Measurements from ENCODE around the gene FCHSD2. TPM values are rescaled to one million over a fixed set of nuclear protein-coding genes. Genes with fewer than 3 reads are reported as not detected.

Gene FCHSD2
- total and polyA plus RNA-seq, 2 donors (not counting 1 experiment from before 2014, with no cell fraction given) = 113 to 189 TPM

- H3K27ac ChIP-seq (ENCODE audit: low read length in 2 of 2) = peak within 1 kb of the TSS; percentile 94 to 97
- H3K9me3 Mint-ChIP-seq (ENCODE audit: insufficient read depth) = no peaks in the 10 kb centered on the region
- POLR2A ChIA-PET = interaction anchor here (0.7 to 4.8 kb wide), 10 partner anchors 12 to 349 kb away, joined by 4 to 39 read pairs (median 6); partner anchors contain the start of genes ATG16L2 and FCHSD2
- H3K4me3 ChIP-seq (ENCODE audit: control extremely low read depth in 1 of 5, extremely low read depth in 1 of 5, insufficient read depth in 1 of 5, low read depth in 2 of 5, low read length in 4 of 5) = peak within 1 kb of the TSS; percentile 60 to 98 (median 85)
- peaks cover 19 to 28% of the 10 kb centered on the region in 2 donors for H3K4me1 ChIP-seq (ENCODE audit: control insufficient read depth in 2 of 2, insufficient read depth in 2 of 2, low read length in 2 of 2)
- TF ChIP-seq CTCF (IDR thresholded peaks at IDR 0.05) (peak; percentile 94), EZH2 (IDR thresholded peaks at IDR 0.05; ENCODE audit: borderline replicate concordance, insufficient read depth, low read depth, low read length, poor library complexity, severe bottlenecking) (no peak)
- H3K9me3 ChIP-seq (ENCODE audit: control extremely low read depth in 1 of 3, control insufficient read depth in 2 of 3, insufficient read depth in 1 of 3, low read length in 2 of 3) = no peaks in the 10 kb centered on the region
- peak within 1 kb of the TSS; percentile 95 for H3K9ac ChIP-seq (ENCODE audit: low read length)
- WGBS (ENCODE audit: insufficient coverage) = under 1% methylated on average over 53 of the region's 55 CpGs
- DNase-seq (peak; percentile 98), ATAC-seq (ENCODE audit: low read depth) (peak; percentile 94)
- CTCF ChIA-PET = interaction anchor here (0.7 to 10.6 kb wide), 28 partner anchors 9 to 457 kb away, joined by 3 to 390 read pairs (median 3); partner anchors contain the start of gene ATG16L2
- peak within 1 kb of the TSS; percentile 90 for H2AFZ ChIP-seq (ENCODE audit: insufficient read depth, low read depth, low read length, poor library complexity, severe bottlenecking)
- peak within 1 kb of the TSS; percentile 100 for H3K27ac Mint-ChIP-seq
- intact Hi-C loops (cut with micrococcal nuclease) = loop anchor here (1.0 kb wide), 6 partner anchors 22 to 109 kb away; partner anchors contain the start of gene ARAP1
- H3K4me1 Mint-ChIP-seq = peaks cover 36% of the 10 kb centered on the region
- H3K36me3 ChIP-seq (replicated peaks in 1 of 2; ENCODE audit: control extremely low read depth in 1 of 2, control insufficient read depth in 1 of 2, extremely low read depth in 1 of 2, insufficient read depth in 2 of 2, low read length in 1 of 2) = no peaks in the 10 kb centered on the region
- H3K27me3 ChIP-seq (replicated peaks in 1 of 4; ENCODE audit: control extremely low read depth in 1 of 4, control insufficient read depth in 3 of 4, insufficient read depth in 4 of 4, low read length in 3 of 4) = no peaks in the 10 kb centered on the region
- no peaks in the 10 kb centered on the region for H4K20me1 ChIP-seq (ENCODE audit: control insufficient read depth, insufficient read depth, low read length, poor library complexity, severe bottlenecking)
- peak within 1 kb of the TSS; percentile 62 for H3K4me2 ChIP-seq (replicated peaks; ENCODE audit: low read depth, low read length, poor library complexity, severe bottlenecking)
- peak within 1 kb of the TSS; percentile 99 for H3K4me3 Mint-ChIP-seq
- H3K79me2 ChIP-seq (ENCODE audit: control insufficient read depth, insufficient read depth, low read length) = peaks cover 10% of the 10 kb centered on the region
- no peaks in the 10 kb centered on the region for H3K27me3 Mint-ChIP-seq
Measured at GRCh38 chr11:72793425-72794367, 348.4 kb downstream of the FCHSD2 start, which contains the start of gene STARD10. Gene STARD10, minus strand, starts transcription at chr11:72794047. Its CDS starts 12,866 bp downstream, at chr11:72781181.

Data from B cell (primary cell).